Activated CD8-positive, alpha-beta memory T cell treated with anti-CD3 and anti-CD28 coated beads, Interleukin-2, amount 10 ng/mL, durations not matched to agents 7 days and 5 days (primary cell): Measurements from ENCODE around the gene SLC2A1. TPM values are rescaled to one million over a fixed set of nuclear protein-coding genes. Genes with fewer than 3 reads are reported as not detected.
A peak's percentile ranks its signal among the peaks of the same experiment; 100 is the strongest.

Experiments used
- ATAC-seq: fragments of 150-1000 bp; cut with Tn5 transposase; one replicate; pipeline ENCODE4 v1.10.0; 2021; ENCODE audit warnings: moderate library complexity
- CTCF ChIA-PET: fragments of 350-600 bp; sonication (Branson Sonifier 250); formaldehyde crosslinking; loops from one replicate; lab custom pipeline; 2021; ENCODE audit warnings: antibody characterized with exemption; lab: Charles Lee
- DNase-seq: peaks from one replicate; pipeline ENCODE4 v3.0.0-alpha.2; 2020
- H3K27ac Mint-ChIP-seq: one replicate; pipeline ENCODE4 v1.8.0; 2021; ENCODE audit warnings: mild to moderate bottlenecking, mixed read lengths
- H3K27me3 Mint-ChIP-seq: one replicate; pipeline ENCODE4 v1.8.0; 2021; ENCODE audit warnings: mixed read lengths
- H3K36me3 Mint-ChIP-seq: one replicate; pipeline ENCODE4 v1.8.0; 2021; ENCODE audit warnings: mild to moderate bottlenecking, mixed read lengths
- H3K4me1 Mint-ChIP-seq: one replicate; pipeline ENCODE4 v1.8.0; 2021; ENCODE audit warnings: mixed read lengths
- H3K4me3 Mint-ChIP-seq: one replicate; pipeline ENCODE4 v1.8.0; 2021; ENCODE audit warnings: mild to moderate bottlenecking, moderate library complexity, mixed read lengths
- H3K9me3 Mint-ChIP-seq: one replicate; pipeline ENCODE4 v1.8.0; 2022; ENCODE audit warnings: low read depth, mixed read lengths
- total RNA-seq, 2 experiments: library from RNA; stranded (reverse); gene quantifications; one replicate each; pipeline ENCODE4 v1.2.3, GENCODE V29; 2021

The SLC2A1 gene
- total RNA-seq, 2 experiments from 2014 or later: 113 to 140 TPM

DNA sequence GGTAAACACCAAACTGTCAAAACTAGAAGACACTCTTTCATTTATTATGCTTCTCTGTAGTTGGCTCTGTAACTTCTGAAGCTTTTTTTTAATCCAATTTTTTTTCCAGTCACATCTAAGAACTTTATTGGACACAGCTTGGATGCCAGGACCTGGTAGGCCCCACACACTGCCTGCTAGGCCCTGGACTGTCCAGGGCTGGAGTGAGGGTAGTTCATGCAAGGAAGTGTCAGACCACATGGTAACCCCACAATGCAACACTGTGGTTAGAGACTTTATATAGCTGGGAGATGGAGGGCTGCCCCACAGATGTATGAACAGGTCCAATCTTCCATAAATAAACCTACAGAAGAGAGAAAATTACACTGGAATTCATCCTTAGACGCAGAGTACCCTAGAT, 7.1 kb downstream of the SLC2A1 start:
- CTCF ChIA-PET: interaction anchor here (1.3 to 6.9 kb wide), 2 partner anchors 17 to 27 kb away, joined by 5 to 52 read pairs; no protein-coding TSS in a partner anchor
- H3K4me3 Mint-ChIP-seq: peak overlapping the region; percentile 59
- H3K27me3 Mint-ChIP-seq: no peaks in the 10 kb centered on the region
- ATAC-seq (peak; percentile 18), DNase-seq (no peak)
- H3K4me1 Mint-ChIP-seq: peaks cover 91% of the 10 kb centered on the region
- H3K9me3 Mint-ChIP-seq: no peaks in the 10 kb centered on the region
- H3K27ac Mint-ChIP-seq: peak overlapping the region; percentile 90
- H3K36me3 Mint-ChIP-seq: peaks cover 61% of the 10 kb centered on the region

DNA sequence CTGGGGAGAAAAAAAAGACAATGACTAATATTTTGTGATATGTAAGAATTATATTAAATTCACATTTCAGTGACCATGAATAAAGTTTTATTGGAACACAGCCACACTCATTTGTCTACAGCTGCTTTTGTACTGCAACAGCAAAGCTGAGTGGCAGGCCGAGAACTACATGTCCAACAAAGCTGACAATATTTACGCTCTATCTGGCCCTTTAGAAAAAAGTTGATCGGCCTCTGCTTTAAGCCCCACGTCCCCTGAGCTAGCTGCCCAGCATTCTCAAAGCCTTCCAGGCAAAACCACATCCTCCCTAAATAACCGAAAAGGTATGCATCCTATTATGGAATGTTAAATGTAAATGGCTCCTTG, 8.6 kb downstream of the SLC2A1 start:
- CTCF ChIA-PET: interaction anchor here (1.6 to 5.3 kb wide), 2 partner anchors 13 to 37 kb away, joined by 4 to 22 read pairs; no protein-coding TSS in a partner anchor
- no peaks in the 10 kb centered on the region for H3K27me3 Mint-ChIP-seq
- peaks cover 57% of the 10 kb centered on the region for H3K36me3 Mint-ChIP-seq
- H3K9me3 Mint-ChIP-seq: no peaks in the 10 kb centered on the region
- H3K4me1 Mint-ChIP-seq: peaks cover 94% of the 10 kb centered on the region
- peak overlapping the region; percentile 90 for H3K27ac Mint-ChIP-seq
- no peak for DNase-seq
- ATAC-seq: no peak
- peak overlapping the region; percentile 42 for H3K4me3 Mint-ChIP-seq

DNA sequence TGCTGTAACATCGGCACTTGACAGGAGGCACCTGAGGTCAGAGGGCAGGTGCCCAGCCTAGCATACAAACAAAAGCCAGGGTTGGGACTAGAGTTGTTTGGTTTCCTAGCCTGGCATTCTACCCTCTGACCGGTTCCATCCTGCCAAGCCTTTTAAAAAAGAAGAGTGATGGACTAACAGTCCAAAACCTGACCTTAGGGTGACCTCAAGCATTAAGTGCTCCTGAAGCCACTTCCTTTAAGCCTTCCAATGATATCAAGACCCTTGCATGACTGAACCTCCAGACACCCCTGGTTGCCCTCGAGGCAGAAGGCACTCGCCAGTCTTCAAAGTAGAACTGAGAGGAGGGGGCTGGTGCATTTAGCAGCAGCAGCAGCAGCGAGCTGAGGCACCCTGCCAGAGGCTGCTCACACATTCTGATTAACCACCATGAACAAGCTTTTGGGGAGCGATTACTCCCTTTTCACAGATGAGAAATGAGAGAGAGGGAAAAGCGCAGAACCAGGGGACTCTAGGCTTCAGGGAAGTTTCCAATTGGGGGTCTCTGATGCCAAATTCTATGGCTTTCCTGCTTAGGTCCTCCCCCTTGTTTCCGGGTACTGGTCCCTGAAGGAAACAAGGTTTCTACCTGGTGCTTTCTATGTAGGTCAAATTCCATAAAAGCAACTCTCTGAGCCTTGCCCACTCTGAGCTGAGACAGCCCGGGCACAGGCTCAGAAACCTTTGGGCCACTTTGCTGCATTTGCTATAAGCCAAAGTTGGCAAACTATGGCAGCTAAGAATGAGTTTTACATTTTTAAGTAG, 9.2 kb downstream of the SLC2A1 start:
- CTCF ChIA-PET: interaction anchor here (1.6 to 5.3 kb wide), 2 partner anchors 12 to 36 kb away, joined by 4 to 22 read pairs; no protein-coding TSS in a partner anchor
- Mint-ChIP-seq H3K36me3 (peaks cover 54% of the 10 kb centered on the region), H3K4me1 (peaks cover 94% of the 10 kb centered on the region), H3K4me3 (peak overlapping the region; percentile 46), H3K27ac (peak overlapping the region; percentile 79), H3K27me3 (no peaks in the 10 kb centered on the region), H3K9me3 (no peaks in the 10 kb centered on the region)
- no peak for ATAC-seq
- DNase-seq: no peak

DNA sequence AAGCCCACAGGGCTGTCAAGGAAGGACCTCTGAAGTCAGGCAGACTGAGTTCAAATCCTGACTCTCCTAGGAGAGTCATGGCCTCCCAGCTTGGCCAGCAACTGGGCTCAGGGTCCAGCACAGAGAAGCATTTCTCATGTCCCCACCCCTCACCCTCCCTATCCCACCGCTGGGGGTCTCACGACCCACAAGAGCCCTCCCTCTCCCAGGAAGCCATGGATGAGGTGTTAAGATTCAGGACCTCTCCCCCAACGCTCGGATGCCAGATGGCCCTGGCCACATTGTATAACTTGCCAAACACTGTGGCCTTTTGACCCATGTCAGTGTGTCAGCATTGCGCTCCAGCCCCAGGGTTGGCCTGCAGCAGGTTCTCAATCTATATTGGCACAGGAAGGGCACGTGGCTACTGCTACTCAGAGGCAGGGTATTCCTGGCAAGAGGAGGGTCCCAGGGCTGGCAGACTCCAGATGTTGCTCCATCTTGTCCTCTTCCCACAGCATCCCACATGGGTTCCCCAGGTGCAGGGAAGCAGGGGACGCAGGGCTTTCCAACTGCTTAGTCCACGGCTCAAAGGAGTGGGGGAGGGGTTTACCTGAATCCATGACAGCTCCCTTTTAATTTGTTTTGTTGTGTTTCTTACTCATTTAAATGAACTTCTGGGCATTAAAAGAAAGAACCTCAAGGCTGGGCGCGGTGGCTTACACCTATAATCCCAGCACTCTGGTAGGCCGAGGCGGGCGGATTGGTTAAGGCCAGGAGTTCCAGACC, 10.5 kb downstream of the SLC2A1 start:
- peak overlapping the region; percentile 88 for H3K27ac Mint-ChIP-seq
- H3K9me3 Mint-ChIP-seq: no peaks in the 10 kb centered on the region
- peaks cover 52% of the 10 kb centered on the region for H3K36me3 Mint-ChIP-seq
- DNase-seq (no peak), ATAC-seq (no peak)
- no peak overlapping the region for H3K4me3 Mint-ChIP-seq
- no peaks in the 10 kb centered on the region for H3K27me3 Mint-ChIP-seq
- H3K4me1 Mint-ChIP-seq: peaks cover 96% of the 10 kb centered on the region
- CTCF ChIA-PET: interaction anchor here (0.7 to 5.3 kb wide), 2 partner anchors 11 to 14 kb away, joined by 3 to 22 read pairs; no protein-coding TSS in a partner anchor

DNA sequence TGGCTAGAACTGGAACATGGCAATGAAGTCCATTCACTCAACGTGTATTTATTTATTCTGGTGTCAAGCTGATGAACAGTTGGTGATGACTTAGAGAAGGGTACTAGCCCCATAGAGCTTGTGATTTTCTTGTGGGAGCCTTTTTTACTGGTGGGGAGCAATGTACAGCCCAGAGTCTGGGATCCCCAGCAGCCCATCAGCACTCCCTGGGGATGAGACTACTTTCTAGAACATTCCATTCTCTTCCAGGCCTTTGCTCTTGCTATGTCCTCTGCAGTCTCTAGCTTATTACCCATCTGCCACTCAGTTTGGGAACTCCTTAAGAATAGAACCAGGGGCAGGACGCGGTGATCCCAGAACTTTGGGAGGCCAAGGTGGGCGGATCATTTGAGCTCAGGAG, 11.6 kb downstream of the SLC2A1 start:
- Mint-ChIP-seq H3K4me1 (peaks cover 96% of the 10 kb centered on the region), H3K27me3 (no peaks in the 10 kb centered on the region), H3K27ac (peak overlapping the region; percentile 88), H3K9me3 (no peaks in the 10 kb centered on the region), H3K4me3 (no peak overlapping the region), H3K36me3 (peaks cover 57% of the 10 kb centered on the region)
- CTCF ChIA-PET: interaction anchor here (0.7 to 5.3 kb wide), 8 partner anchors 8 to 126 kb away, joined by 3 to 22 read pairs (median 4); no protein-coding TSS in a partner anchor
- ATAC-seq: no peak
- no peak for DNase-seq

DNA sequence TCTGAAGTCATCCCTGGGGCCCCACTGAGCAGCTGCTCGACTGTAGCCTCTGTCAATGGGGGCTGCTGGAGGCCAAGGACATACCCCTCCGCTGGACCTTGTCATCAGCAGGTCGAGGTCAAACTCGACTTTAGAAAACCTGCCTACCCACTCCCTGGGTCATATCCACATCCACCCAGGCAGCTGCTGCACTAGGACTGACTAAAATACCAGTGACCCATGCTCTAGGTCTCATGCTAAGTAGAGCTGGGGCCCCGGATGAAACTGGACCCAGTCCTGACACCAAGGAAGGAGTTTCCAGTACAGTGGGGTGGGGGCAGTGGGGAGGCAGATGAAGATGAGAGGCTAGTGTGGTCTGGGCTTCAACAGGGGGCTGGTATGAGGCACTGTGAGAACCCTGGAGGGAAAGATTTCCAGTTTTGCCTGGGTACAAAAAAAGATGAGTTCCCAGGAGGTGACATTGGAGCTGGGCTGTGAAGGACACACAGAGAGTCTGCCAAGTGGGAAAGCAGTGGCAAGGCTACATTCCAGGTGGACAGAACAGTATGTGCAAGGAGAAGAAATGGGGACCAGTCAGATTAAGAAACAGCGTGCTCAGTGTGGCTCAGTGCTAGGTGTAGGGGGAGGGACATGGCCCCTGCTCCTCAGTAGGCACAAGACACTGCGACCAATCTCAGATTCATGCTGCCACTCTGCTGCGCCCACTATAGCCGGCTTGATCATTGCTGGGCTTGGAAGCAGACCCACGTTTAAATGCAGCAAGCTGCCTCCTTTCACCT, 12.4 kb downstream of the SLC2A1 start:
- no peak for ATAC-seq
- peaks cover 96% of the 10 kb centered on the region for H3K4me1 Mint-ChIP-seq
- H3K36me3 Mint-ChIP-seq: peaks cover 58% of the 10 kb centered on the region
- peak overlapping the region; percentile 88 for H3K27ac Mint-ChIP-seq
- H3K27me3 Mint-ChIP-seq: no peaks in the 10 kb centered on the region
- H3K4me3 Mint-ChIP-seq: peak overlapping the region; percentile 11
- no peak for DNase-seq
- H3K9me3 Mint-ChIP-seq: no peaks in the 10 kb centered on the region
- CTCF ChIA-PET: interaction anchor here (1.3 to 5.3 kb wide), 6 partner anchors 9 to 24 kb away, joined by 4 to 22 read pairs (median 7); no protein-coding TSS in a partner anchor

DNA sequence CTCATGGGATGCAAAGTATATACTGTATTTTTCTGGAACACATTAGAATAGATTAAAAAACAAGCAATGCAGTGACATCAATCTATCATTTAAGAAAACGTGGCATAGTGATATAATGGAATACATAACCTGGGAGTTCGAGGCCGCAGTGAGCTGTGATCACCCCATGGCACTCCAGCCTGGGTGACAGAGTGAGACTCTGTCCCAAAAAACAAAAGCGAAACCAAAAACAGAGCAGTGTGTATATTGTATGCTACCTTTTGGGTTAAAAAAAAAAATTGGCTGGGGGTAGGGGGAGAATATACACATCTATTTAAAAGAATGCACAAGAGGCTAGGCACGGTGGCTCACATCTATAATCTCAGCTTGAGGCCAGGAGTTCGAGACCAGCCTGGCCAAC, 13.5 kb downstream of the SLC2A1 start:
- ATAC-seq (peak; percentile 65), DNase-seq (no peak)
- H3K36me3 Mint-ChIP-seq: peaks cover 58% of the 10 kb centered on the region
- peak overlapping the region; percentile 54 for H3K4me3 Mint-ChIP-seq
- CTCF ChIA-PET: interaction anchor here (2.8 to 5.3 kb wide), 2 partner anchors 8 to 13 kb away, joined by 10 to 22 read pairs; no protein-coding TSS in a partner anchor
- no peaks in the 10 kb centered on the region for H3K9me3 Mint-ChIP-seq
- H3K4me1 Mint-ChIP-seq: peaks cover 95% of the 10 kb centered on the region
- peak overlapping the region; percentile 88 for H3K27ac Mint-ChIP-seq
- no peaks in the 10 kb centered on the region for H3K27me3 Mint-ChIP-seq

DNA sequence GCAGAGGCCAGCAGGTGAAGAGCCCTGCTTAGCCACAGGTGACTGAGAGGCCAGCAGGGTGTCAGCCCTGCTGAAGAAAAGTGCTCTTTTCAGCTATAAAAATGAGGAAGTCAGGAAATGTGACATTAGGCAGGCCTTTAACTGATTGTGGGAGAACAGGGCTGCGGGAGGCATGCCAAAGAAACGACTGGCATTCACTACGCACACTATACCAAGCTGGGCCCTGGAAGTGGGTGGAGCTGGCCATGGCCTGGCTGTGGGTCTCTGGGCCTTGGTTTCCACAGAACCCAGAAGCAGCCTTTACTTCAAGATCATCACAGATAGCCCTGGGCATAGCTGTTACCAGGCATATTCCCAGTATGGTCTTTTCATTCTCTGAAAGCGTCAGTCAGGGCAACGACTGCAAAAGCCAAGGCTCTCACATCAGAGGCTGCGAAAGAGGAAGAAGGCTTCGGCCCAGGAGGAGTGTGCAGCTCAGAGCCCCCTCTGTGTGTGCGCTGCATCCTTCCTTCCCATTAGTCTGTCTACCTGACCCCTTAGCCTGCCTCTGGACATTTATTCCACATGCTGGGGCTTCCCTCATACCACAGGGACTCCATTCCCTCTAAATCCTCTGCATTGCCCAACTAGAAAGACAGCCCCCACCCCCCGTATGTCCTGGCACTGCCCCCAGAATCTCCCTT, 14.3 kb downstream of the SLC2A1 start:
- DNase-seq: no peak
- no peaks in the 10 kb centered on the region for H3K27me3 Mint-ChIP-seq
- CTCF ChIA-PET: interaction anchor here (1.0 to 5.3 kb wide), 5 partner anchors 7 to 21 kb away, joined by 3 to 22 read pairs (median 4); no protein-coding TSS in a partner anchor
- H3K4me1 Mint-ChIP-seq: peaks cover 95% of the 10 kb centered on the region
- no peaks in the 10 kb centered on the region for H3K9me3 Mint-ChIP-seq
- peak overlapping the region; percentile 88 for H3K27ac Mint-ChIP-seq
- peaks cover 59% of the 10 kb centered on the region for H3K36me3 Mint-ChIP-seq
- H3K4me3 Mint-ChIP-seq: peak overlapping the region; percentile 26
- ATAC-seq: no peak

DNA sequence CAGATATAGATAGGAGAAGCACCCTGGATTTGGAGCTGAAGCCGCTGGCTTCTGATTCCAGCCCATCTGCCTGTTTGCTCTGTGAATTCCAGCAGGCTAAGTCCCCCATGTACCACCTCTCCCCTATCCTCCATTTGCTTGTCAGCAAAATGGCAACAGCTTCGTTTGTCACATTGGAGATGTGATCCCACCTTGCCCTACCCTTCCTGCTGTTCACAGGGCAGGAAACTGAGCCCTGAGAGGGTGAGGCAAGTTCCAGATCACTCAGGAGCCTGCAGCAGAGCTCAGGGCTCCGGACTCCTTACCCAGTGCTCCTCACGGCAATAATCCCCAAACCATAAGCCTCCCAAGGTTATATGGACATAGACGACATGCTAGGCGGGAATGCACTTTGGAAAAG, 14.9 kb downstream of the SLC2A1 start:
- Mint-ChIP-seq H3K4me1 (peaks cover 96% of the 10 kb centered on the region), H3K36me3 (peaks cover 66% of the 10 kb centered on the region), H3K27me3 (no peaks in the 10 kb centered on the region), H3K9me3 (no peaks in the 10 kb centered on the region), H3K4me3 (peak overlapping the region; percentile 26), H3K27ac (peak overlapping the region; percentile 88)
- CTCF ChIA-PET: interaction anchor here (1.0 to 1.4 kb wide), 4 partner anchors 10 to 129 kb away, joined by 3 to 4 read pairs (median 4); no protein-coding TSS in a partner anchor
- no peak for DNase-seq
- no peak for ATAC-seq

DNA sequence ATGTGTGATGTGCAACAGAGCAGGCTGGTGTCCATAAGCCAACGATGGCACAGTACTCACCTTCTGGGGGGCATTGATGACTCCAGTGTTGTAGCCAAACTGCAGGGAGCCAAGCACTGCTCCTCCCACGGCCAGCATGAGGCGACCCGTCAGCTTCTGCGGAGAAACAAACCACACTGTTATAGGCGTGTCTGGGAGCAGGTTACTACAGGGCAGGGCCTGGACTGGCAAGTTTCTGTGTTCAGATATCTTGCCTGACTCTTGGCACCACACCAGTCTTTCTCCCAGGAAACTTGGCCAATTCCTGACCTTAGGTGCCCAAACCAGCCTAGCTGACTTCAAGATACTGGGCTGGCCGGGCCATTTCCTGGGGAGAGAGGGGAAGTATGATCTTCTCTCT, 15.5 kb downstream of the SLC2A1 start:
- H3K27me3 Mint-ChIP-seq: no peaks in the 10 kb centered on the region
- H3K27ac Mint-ChIP-seq: peak overlapping the region; percentile 93
- CTCF ChIA-PET: interaction anchor here (1.0 to 2.0 kb wide), 4 partner anchors 11 to 130 kb away, joined by 3 to 5 read pairs (median 4); no protein-coding TSS in a partner anchor
- peaks cover 68% of the 10 kb centered on the region for H3K36me3 Mint-ChIP-seq
- peaks cover 97% of the 10 kb centered on the region for H3K4me1 Mint-ChIP-seq
- no peaks in the 10 kb centered on the region for H3K9me3 Mint-ChIP-seq
- ATAC-seq (peak; percentile 14), DNase-seq (peak; percentile 64)
- no peak overlapping the region for H3K4me3 Mint-ChIP-seq

DNA sequence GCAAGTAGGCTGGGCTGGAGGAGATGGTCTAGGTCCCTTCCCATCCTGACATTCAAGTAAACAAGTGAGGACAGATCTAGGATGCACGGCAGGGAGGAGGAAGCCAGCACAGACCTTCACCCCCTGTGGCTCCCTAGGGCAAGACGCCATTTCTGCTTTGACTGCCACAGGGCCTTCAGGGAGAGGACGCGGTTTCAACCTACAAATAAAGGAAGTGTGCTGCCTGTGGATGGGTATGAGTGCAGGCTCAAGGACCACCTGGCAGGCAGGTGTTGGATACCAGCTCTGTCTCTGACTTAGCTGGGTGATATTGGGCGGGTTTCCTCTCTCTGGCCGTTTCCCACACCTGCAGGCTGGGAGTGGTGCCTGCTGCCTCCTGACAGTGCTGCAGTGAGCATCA, 16.2 kb downstream of the SLC2A1 start:
- H3K4me1 Mint-ChIP-seq: peaks cover 97% of the 10 kb centered on the region
- H3K9me3 Mint-ChIP-seq: no peaks in the 10 kb centered on the region
- H3K27me3 Mint-ChIP-seq: no peaks in the 10 kb centered on the region
- CTCF ChIA-PET: interaction anchor here (0.9 to 2.1 kb wide), 6 partner anchors 10 to 131 kb away, joined by 3 to 8 read pairs (median 4); no protein-coding TSS in a partner anchor
- peaks cover 67% of the 10 kb centered on the region for H3K36me3 Mint-ChIP-seq
- H3K4me3 Mint-ChIP-seq: no peak overlapping the region
- no peak for ATAC-seq
- DNase-seq: no peak
- H3K27ac Mint-ChIP-seq: peak overlapping the region; percentile 93
